Cardiac fibroblast (primary cell): ENCODE measurements around the gene APC.

Experiments used
- DNase-seq, 2 donors: peaks; one replicate each; pipeline versions ENCODE4 v3.0.0 to v3.0.0-alpha.2; 2010; ENCODE audit warnings: low read depth in 2 of 2
- H3K4me3 ChIP-seq, 2 donors: replicated peaks in 1 of 2; 1 replicate in 1 of 2; 2 replicates in 1 of 2; pipeline ENCODE4 v1.5.1; 2011; ENCODE audit warnings: low read depth in 2 of 2, low read length in 2 of 2, mild to moderate bottlenecking in 2 of 2, moderate library complexity in 1 of 2
- CTCF ChIP-seq: IDR thresholded peaks from one replicate; pipeline ENCODE4 v1.5.1; 2011; ENCODE audit warnings: low read depth, mild to moderate bottlenecking, low read length, inconsistent platforms

APC gene

GRCh38 chr5:112866739-112867138 is 129.1 kb downstream of the APC start:
- no peak for DNase-seq
- H3K4me3 ChIP-seq, result no peak overlapping the region
- TF ChIP-seq CTCF, result no peak

GRCh38 chr5:112867411-112867810 is 129.7 kb downstream of the APC start:
- DNase-seq, result no peak
- no peak for TF ChIP-seq CTCF
- H3K4me3 ChIP-seq, result no peak overlapping the region

GRCh38 chr5:112869948-112870347 is 132.3 kb downstream of the APC start:
- DNase-seq, result no peak
- H3K4me3 ChIP-seq, result no peak overlapping the region
- TF ChIP-seq CTCF, result no peak

GRCh38 chr5:112870966-112871365 is 133.3 kb downstream of the APC start:
- no peak overlapping the region for H3K4me3 ChIP-seq
- no peak for DNase-seq
- no peak for TF ChIP-seq CTCF

GRCh38 chr5:112876362-112876761 is 138.7 kb downstream of the APC start:
- H3K4me3 ChIP-seq, result no peak overlapping the region
- DNase-seq, result no peak
- TF ChIP-seq CTCF, result no peak

GRCh38 chr5:112878101-112878500 is 140.4 kb downstream of the APC start:
- H3K4me3 ChIP-seq, result no peak overlapping the region
- no peak for DNase-seq
- TF ChIP-seq CTCF, result no peak

GRCh38 chr5:112878760-112879159 is 141.1 kb downstream of the APC start:
- DNase-seq, result peak in 1 of 2 donors; percentile 26
- no peak for TF ChIP-seq CTCF
- no peak overlapping the region for H3K4me3 ChIP-seq
